Muscle layer of colon (tissue), 2 donors: Measurements from ENCODE around the gene TMEM106B.

Experiments used
- H3K27ac ChIP-seq: one replicate; pipeline ENCODE4 v1.7.0; 2013; ENCODE audit warnings: low read depth, mild to moderate bottlenecking, low read length, moderate library complexity
- H3K27me3 ChIP-seq, 2 donors: one replicate each; pipeline ENCODE4 v1.7.0; 2013; ENCODE audit warnings: low read length in 2 of 2, mild to moderate bottlenecking in 2 of 2; ENCODE audit not compliant: insufficient read depth in 2 of 2, control insufficient read depth in 1 of 2
- H3K36me3 ChIP-seq: one replicate; pipeline ENCODE4 v1.7.0; 2013; ENCODE audit warnings: mild to moderate bottlenecking, low read length; ENCODE audit not compliant: insufficient read depth
- H3K4me1 ChIP-seq: one replicate; pipeline ENCODE4 v1.7.0; 2013; ENCODE audit warnings: mild to moderate bottlenecking, low read length; ENCODE audit not compliant: insufficient read depth
- H3K4me3 ChIP-seq, 2 donors: one replicate each; pipeline ENCODE4 v1.7.0; 2013; ENCODE audit warnings: low read length in 2 of 2, low read depth in 1 of 2, mild to moderate bottlenecking in 1 of 2, moderate library complexity in 1 of 2
- H3K9ac ChIP-seq: one replicate; pipeline ENCODE4 v1.7.0; 2013; ENCODE audit warnings: low read length
- H3K9me3 ChIP-seq: one replicate; pipeline ENCODE4 v1.7.0; 2013; ENCODE audit warnings: mild to moderate bottlenecking, low read length
- donor health status: abdominal sarcoma.
- donor health status: Adenocarcinoma of cecum.

Gene TMEM106B

DNA sequence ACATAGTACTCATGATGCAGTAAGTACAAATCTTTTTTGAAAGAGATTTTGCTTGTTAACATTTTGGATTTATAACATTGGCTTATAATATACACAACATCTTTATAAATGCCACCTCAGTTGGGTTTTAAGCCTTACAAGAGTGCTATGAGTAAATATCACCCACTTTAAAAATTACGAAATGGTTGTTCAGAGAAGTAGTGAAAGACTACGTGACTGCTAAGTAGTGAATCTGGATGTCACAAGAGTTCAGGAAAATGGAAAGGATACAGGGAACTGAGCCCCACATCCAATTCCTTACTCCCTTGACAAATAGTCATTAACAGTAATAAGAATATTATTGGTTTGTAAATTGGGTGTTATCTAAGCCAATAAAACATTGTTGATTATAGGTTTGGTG, 20.0 kb downstream of the TMEM106B start:
- Histone ChIP-seq H3K36me3 (peaks cover 18% of the 10 kb centered on the region), H3K4me1 (no peaks in the 10 kb centered on the region), H3K9me3 (no peaks in the 10 kb centered on the region), H3K27ac (no peak overlapping the region), H3K4me3 (no peak overlapping the region), H3K27me3 (no peaks in the 10 kb centered on the region), H3K9ac (no peak overlapping the region)

DNA sequence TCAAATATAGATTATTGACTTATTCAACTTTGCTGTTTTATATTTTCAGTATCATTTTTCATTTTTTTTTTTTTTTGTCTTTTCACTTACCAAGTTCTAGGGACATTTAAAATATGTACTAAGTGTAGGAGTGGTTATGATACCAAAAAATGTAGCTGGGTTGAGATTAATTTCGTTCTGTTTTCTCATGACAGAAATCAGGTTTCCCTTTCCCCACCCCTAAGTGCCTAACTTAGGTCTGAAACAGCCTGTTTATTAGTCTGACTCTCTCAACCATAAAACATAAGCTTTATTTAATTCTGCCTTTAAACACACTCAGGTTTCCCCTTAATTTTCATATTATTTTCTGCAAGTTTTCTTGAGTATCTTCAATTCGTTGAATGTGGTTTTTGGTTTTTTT, 22.1 kb downstream of the TMEM106B start:
- peaks cover 26% of the 10 kb centered on the region for H3K36me3 ChIP-seq

DNA sequence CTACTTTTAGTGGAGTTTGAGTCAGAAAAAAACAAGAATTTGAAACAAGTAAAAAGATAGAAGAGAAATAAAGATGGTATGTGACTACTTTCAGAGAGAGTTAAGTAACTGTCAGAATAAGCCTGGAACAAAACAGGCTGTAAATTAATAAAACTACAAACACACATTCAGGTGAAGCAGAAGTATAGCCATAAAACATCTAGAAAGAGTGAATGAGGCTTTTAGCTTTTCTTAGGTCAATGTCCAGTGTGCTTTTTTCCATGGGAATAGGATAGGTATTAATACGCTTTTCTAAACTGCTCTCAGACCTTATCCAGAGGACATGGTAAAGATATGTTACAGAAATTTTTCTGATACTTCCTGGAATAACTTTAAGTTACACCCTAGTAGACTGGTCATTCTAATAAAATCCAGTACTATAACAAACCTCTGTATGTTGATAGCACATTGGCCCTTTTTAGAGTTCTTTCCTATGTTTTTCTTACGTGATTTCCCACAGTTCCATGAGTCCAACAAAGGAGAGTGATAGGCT, 23.3 kb downstream of the TMEM106B start:
- Histone ChIP-seq H3K4me1 (no peaks in the 10 kb centered on the region), H3K36me3 (peaks cover 29% of the 10 kb centered on the region), H3K4me3 (no peak overlapping the region), H3K9me3 (no peaks in the 10 kb centered on the region), H3K9ac (no peak overlapping the region), H3K27ac (no peak overlapping the region), H3K27me3 (no peaks in the 10 kb centered on the region)

More for the DNA sequence above, 22.1 kb downstream of the TMEM106B start:
- no peak overlapping the region for H3K9ac ChIP-seq
- no peaks in the 10 kb centered on the region for H3K4me1 ChIP-seq
- H3K27ac ChIP-seq, result no peak overlapping the region
- no peak overlapping the region for H3K4me3 ChIP-seq
- no peaks in the 10 kb centered on the region for H3K27me3 ChIP-seq
- no peaks in the 10 kb centered on the region for H3K9me3 ChIP-seq

DNA sequence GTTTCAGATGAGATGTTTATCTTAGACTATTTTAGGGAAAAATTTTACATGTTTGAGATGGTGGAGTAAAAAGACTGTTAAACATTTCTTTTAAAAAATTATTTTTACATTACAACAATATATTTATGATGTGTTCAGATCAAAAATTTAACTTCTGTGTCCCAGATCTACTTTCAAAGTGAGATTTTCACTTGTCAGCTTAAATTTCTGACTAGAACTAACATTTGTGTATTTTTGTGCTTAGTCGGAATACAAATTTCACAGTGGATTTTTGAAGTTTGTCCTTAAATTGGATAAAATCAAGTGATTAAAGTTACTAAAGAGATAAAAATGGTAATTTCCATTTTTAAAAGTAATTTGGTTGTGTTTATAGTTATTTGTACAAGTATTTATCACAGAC, 24.9 kb downstream of the TMEM106B start:
- Histone ChIP-seq H3K9ac (no peak overlapping the region), H3K4me1 (no peaks in the 10 kb centered on the region), H3K27me3 (no peaks in the 10 kb centered on the region), H3K9me3 (no peaks in the 10 kb centered on the region), H3K4me3 (no peak overlapping the region), H3K36me3 (peaks cover 25% of the 10 kb centered on the region), H3K27ac (no peak overlapping the region)

DNA sequence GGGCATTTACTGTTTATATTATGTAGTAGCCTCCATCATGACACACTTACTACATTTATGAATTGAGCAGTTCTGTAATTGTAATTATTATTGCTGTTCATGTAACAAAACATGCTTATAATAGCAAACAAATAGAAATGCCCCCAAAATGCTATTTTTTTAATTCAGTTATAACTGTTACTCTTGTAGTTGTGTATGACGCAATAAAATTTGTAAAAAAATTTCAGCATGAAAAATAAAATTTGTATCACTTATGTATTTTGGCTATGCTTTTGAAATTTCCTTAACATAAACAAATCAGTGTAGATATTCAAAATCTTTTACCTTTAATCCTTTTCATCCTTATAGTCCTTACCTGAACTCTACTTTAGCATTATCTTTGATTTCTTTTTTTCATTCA, 25.9 kb downstream of the TMEM106B start:
- Histone ChIP-seq H3K9me3 (no peaks in the 10 kb centered on the region), H3K36me3 (peaks cover 20% of the 10 kb centered on the region), H3K27ac (no peak overlapping the region), H3K9ac (no peak overlapping the region), H3K4me3 (no peak overlapping the region), H3K4me1 (no peaks in the 10 kb centered on the region), H3K27me3 (no peaks in the 10 kb centered on the region)

DNA sequence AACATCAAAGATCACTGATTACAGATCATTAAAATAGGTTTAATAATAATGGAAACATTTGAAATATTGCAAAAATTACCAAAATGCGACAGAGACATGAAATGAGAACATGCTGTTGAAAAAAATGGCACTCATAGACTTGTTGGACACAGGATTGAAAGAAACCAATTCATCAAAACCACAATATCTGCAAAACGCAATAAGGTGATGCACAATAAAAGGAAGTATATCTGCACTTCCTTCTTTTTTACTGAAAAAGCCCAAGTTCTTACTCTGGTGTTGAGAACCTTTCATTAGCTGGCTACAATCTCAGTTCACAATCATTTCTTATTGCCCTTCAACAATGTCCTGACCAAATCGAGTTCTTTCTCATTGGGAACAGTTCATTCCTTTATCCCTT, 28.7 kb downstream of the TMEM106B start:
- H3K4me1 ChIP-seq, result no peaks in the 10 kb centered on the region
- H3K27me3 ChIP-seq, result no peaks in the 10 kb centered on the region
- H3K36me3 ChIP-seq, result peaks cover 12% of the 10 kb centered on the region
- no peak overlapping the region for H3K9ac ChIP-seq
- no peak overlapping the region for H3K27ac ChIP-seq
- H3K9me3 ChIP-seq, result no peaks in the 10 kb centered on the region
- no peak overlapping the region for H3K4me3 ChIP-seq

DNA sequence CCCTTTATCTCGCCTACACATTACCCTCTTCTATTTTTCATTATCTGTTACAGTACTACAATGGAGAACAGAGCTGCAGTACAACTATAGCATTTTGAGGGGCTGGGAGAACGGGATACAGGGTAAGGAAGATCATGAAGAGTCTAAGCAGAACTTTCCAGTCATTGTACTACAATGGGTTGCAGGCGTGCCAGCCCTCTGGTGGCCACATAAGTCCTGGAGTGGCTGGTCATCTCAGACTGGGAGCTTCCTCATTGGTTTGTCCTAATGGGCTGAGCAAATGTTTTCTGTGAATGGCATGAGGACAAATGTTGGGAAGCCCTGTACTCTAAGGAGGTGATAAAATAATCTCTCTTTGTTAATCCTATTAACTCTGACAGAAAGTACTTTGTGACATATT, 33.0 kb downstream of the TMEM106B start:
- Histone ChIP-seq H3K9me3 (no peaks in the 10 kb centered on the region), H3K4me1 (no peaks in the 10 kb centered on the region), H3K27me3 (no peaks in the 10 kb centered on the region), H3K36me3 (no peaks in the 10 kb centered on the region), H3K4me3 (no peak overlapping the region), H3K9ac (no peak overlapping the region), H3K27ac (no peak overlapping the region)

DNA sequence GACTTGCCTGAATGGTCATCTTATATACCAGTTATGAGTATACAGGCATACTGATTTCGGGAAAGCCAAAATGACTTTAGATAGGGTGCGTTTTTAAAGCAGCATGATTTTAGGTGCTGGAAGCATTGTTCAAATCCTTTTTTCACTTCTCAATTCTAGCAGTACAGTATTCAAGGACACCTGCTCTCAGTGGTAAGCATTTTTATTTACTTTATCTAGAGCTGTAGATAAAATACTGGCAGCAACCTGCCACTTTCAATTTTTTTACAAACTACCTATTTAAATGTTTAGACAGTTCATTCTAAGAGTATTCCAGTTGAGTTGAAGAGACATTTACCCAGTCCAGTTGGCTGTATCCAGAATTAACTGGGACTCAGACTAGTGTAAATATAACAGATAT, 33.6 kb downstream of the TMEM106B start:
- Histone ChIP-seq H3K27me3 (no peaks in the 10 kb centered on the region), H3K4me3 (no peak overlapping the region), H3K9me3 (no peaks in the 10 kb centered on the region), H3K36me3 (no peaks in the 10 kb centered on the region), H3K27ac (no peak overlapping the region), H3K4me1 (no peaks in the 10 kb centered on the region), H3K9ac (no peak overlapping the region)

DNA sequence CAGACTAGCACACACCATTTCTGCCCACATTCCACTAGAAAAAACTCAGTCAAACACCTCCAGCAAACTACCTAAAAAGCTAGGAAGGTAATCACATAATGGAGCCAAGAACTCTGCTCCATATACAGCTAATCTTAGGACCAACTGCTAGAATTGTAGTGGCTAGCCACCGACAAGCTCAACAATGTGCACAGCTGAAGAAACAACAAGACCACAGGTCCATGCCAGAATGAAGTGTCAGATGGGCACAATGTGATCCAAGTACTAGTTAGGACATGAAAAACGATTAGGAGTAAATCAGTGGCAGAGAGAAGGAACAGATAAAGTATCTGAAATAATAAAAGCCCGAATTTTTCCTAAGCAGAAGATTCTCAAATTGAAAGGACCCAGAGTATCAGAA, 38.6 kb downstream of the TMEM106B start:
- no peak overlapping the region for H3K27ac ChIP-seq
- H3K27me3 ChIP-seq, result no peaks in the 10 kb centered on the region
- no peak overlapping the region for H3K4me3 ChIP-seq
- H3K9me3 ChIP-seq, result no peaks in the 10 kb centered on the region
- H3K36me3 ChIP-seq, result no peaks in the 10 kb centered on the region
- no peaks in the 10 kb centered on the region for H3K4me1 ChIP-seq
- H3K9ac ChIP-seq, result no peak overlapping the region

DNA sequence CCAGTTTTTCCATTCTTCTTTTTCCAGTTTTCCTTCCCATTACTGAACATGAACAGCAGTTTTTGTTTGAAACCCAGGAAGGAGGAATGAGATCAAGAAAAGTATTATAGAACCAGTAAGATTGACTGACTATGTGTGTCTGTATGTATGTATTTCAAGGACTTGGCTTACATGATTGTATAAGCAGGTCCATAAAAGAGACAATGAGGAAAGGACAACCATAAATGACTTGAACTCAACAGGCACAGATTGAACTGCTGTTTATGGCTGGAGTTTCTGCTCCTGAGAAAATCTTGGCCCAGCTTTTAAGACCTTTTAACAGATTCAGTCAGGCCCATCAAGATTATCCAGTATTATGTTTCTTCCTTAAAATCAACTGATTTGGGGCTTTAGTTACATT, 39.1 kb downstream of the TMEM106B start:
- no peaks in the 10 kb centered on the region for H3K4me1 ChIP-seq
- H3K9ac ChIP-seq, result no peak overlapping the region
- H3K27me3 ChIP-seq, result no peaks in the 10 kb centered on the region
- no peaks in the 10 kb centered on the region for H3K9me3 ChIP-seq
- no peak overlapping the region for H3K4me3 ChIP-seq
- no peak overlapping the region for H3K27ac ChIP-seq
- no peaks in the 10 kb centered on the region for H3K36me3 ChIP-seq

DNA sequence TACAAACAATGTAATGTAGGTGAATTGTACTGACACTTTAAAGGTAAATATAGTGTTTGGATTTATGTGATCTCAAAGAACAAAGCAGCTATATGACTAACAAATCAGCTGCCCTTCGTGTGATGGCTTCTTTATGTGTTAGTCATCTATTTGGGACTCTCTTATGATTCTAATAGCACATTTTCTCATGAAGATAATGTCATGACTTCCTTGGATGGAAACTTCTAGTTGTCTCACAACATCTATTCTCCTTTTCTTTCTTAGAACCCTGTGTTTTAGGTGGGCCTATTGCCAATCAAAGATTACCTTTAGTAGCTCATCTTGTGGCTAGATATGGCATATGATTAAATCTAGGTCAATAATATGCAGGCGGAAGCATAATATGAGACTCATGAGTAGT, 45.0 kb downstream of the TMEM106B start:
- Histone ChIP-seq H3K36me3 (no peaks in the 10 kb centered on the region), H3K4me1 (no peaks in the 10 kb centered on the region), H3K27ac (no peak overlapping the region), H3K9me3 (no peaks in the 10 kb centered on the region), H3K9ac (no peak overlapping the region), H3K4me3 (no peak overlapping the region), H3K27me3 (no peaks in the 10 kb centered on the region)

DNA sequence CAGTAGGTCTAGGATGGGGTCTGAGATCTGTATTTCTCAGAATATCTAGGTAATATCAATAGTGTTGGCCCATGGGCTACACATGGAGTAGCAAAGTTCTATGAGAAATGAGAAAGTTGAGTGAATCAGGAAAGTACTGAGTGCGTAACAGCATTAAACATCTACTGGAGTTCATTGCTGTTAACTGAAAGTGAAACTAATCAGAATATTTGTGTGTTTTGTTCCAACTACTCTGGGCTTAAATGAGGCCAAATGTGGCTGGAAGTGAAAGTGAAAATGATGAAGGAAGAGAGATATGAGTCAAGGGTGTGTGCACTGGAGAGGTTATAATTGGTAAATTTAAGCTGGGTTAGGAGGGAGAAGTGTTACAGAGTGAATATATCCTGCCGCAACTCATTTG, 46.5 kb downstream of the TMEM106B start:
- Histone ChIP-seq H3K4me3 (no peak overlapping the region), H3K9ac (no peak overlapping the region), H3K36me3 (no peaks in the 10 kb centered on the region), H3K27ac (no peak overlapping the region), H3K9me3 (no peaks in the 10 kb centered on the region), H3K4me1 (no peaks in the 10 kb centered on the region), H3K27me3 (no peaks in the 10 kb centered on the region)
